Measurements from ENCODE around the gene TMCO4. TPM values are rescaled to one million over a fixed set of nuclear protein-coding genes. Genes with fewer than 3 reads are reported as not detected.

The TMCO4 gene
- total and polyA plus RNA-seq, 2 of the 4 experiments (the other 2 are of a cell fraction): 7.3 to 8.6 TPM

DNA sequence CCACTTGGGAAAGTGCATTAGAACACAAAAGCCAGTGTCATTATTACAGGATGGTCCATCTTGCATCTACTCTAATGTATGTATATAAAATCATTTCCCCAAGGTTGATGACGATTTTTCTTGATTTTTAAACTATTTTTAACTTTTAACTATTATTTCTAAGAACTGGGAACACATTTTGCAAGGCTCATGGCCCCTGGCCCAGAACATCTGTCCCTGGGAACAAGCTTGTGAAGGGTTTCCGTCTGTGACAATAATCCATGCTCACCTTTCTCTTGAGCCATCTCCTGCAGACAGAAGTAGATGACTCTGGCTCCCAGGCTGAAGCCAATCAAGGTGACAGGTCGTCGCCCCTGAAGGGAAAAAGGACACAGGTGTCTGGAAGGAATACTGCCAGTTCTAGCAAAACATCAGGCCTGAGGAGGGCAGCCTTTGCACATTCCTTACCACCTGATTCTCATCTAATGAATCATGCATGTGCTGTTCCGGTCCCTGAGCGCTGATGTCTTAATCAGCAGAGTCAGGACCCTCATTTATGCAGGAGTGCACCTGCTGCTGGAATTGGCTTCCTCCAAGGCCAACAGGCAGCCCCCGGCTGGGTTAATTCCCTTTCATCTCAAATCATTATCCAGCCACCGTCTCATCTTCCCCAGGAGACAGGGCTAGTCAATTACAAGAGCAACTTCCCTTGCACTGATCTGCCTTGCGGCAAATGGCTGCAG lies 62.5 kb downstream of the TMCO4 start:
- Histone ChIP-seq H3K9me3 (ENCODE audit: control insufficient read depth, insufficient read depth, low read length) (no peaks in the 10 kb centered on the region), H3K4me1 (ENCODE audit: control insufficient read depth, insufficient read depth, low read length) (peaks cover 11% of the 10 kb centered on the region; the same call in 1 of the 2 replicates), H3K36me3 (ENCODE audit: control insufficient read depth, insufficient read depth, low read length) (peaks cover 4% of the 10 kb centered on the region), H4K91ac (ENCODE audit: insufficient read depth, low read depth, low read length) (no peak overlapping the region), H2BK15ac (ENCODE audit: low read depth, low read length) (no peak overlapping the region), H3K23ac (ENCODE audit: low read depth, low read length) (no peak overlapping the region), H2AFZ (replicated peaks; ENCODE audit: low read length, poor library complexity) (no peak overlapping the region), H4K20me1 (ENCODE audit: insufficient read depth, low read length) (no peaks in the 10 kb centered on the region), H2BK5ac (ENCODE audit: low read depth, low read length, poor library complexity, severe bottlenecking) (no peak overlapping the region), H3K79me1 (ENCODE audit: low read depth in 1 of 2, low read length in 2 of 2) (no peaks in the 10 kb centered on the region), H3K27ac (ENCODE audit: insufficient read depth, low read length) (no peak overlapping the region), H3K4ac (ENCODE audit: low read depth, low read length) (no peak overlapping the region), H3K56ac (ENCODE audit: extremely low read depth, insufficient read depth, low read length) (no peak overlapping the region), H3K9ac (ENCODE audit: low read depth, low read length) (no peak overlapping the region), H3K14ac (replicated peaks; ENCODE audit: low read depth, low read length) (no peak overlapping the region), H2AK5ac (ENCODE audit: low read depth, low read length) (no peak overlapping the region), H4K8ac (ENCODE audit: low read depth in 2 of 2, low read length in 2 of 2) (no peak overlapping the region), H3K4me3 (ENCODE audit: insufficient read depth, low read depth, low read length) (no peak overlapping the region), H2BK120ac (ENCODE audit: low read depth, low read length) (no peak overlapping the region), H4K5ac (ENCODE audit: low read depth, low read length) (no peak overlapping the region), H3K4me2 (ENCODE audit: low read depth, low read length) (no peak overlapping the region), H2AK9ac (replicated peaks; ENCODE audit: low read depth, low read length, poor library complexity) (no peak overlapping the region), H2BK20ac (ENCODE audit: low read depth, low read length) (no peak overlapping the region), H3K9me1 (ENCODE audit: insufficient read depth, low read length) (peaks cover 23% of the 10 kb centered on the region), H3K18ac (ENCODE audit: low read depth, low read length) (no peak overlapping the region), H3K27me3 (ENCODE audit: control insufficient read depth, insufficient read depth, low read length) (no peaks in the 10 kb centered on the region)
- WGBS, 2 experiments (ENCODE audit: extremely low coverage in 2 of 2, insufficient read length in 1 of 2): 73% methylated on average over 3 of the region's 9 CpGs; no CpG with 5 or more reads in 1 of the 2 experiments
- ATAC-seq (ENCODE audit: low read depth) (no peak), DNase-seq (no peak)
- CTCF ChIA-PET: no interaction called here
- in situ Hi-C loops (cut with MboI; ENCODE audit: low sequenced_read_pairs): no loop called here
- intact Hi-C loops (cut with micrococcal nuclease): no loop called here
- TF ChIP-seq CHD1 (IDR thresholded peaks at IDR 0.05; ENCODE audit: low read depth, low read length): no peak
- TF ChIP-seq, protein P1, sequence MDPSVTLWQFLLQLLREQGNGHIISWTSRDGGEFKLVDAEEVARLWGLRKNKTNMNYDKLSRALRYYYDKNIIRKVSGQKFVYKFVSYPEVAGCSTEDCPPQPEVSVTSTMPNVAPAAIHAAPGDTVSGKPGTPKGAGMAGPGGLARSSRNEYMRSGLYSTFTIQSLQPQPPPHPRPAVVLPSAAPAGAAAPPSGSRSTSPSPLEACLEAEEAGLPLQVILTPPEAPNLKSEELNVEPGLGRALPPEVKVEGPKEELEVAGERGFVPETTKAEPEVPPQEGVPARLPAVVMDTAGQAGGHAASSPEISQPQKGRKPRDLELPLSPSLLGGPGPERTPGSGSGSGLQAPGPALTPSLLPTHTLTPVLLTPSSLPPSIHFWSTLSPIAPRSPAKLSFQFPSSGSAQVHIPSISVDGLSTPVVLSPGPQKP (IDR thresholded peaks at IDR 0.05; ENCODE audit: borderline replicate concordance, low read depth, low read length): no peak
- TF ChIP-seq BHLHE40 (IDR thresholded peaks at IDR 0.05; ENCODE audit: low read depth, low read length): no peak
- no peak; the same call in 1 of the 2 replicates for TF ChIP-seq MAFK (IDR thresholded peaks at IDR 0.05; ENCODE audit: low read depth, low read length)
- TF ChIP-seq POLR2A (IDR thresholded peaks at IDR 0.05; ENCODE audit: low read depth, low read length): no peak
- TF ChIP-seq MXI1 (IDR thresholded peaks at IDR 0.05; ENCODE audit: borderline replicate concordance, low read depth, low read length): no peak
- TF ChIP-seq, protein P2, sequence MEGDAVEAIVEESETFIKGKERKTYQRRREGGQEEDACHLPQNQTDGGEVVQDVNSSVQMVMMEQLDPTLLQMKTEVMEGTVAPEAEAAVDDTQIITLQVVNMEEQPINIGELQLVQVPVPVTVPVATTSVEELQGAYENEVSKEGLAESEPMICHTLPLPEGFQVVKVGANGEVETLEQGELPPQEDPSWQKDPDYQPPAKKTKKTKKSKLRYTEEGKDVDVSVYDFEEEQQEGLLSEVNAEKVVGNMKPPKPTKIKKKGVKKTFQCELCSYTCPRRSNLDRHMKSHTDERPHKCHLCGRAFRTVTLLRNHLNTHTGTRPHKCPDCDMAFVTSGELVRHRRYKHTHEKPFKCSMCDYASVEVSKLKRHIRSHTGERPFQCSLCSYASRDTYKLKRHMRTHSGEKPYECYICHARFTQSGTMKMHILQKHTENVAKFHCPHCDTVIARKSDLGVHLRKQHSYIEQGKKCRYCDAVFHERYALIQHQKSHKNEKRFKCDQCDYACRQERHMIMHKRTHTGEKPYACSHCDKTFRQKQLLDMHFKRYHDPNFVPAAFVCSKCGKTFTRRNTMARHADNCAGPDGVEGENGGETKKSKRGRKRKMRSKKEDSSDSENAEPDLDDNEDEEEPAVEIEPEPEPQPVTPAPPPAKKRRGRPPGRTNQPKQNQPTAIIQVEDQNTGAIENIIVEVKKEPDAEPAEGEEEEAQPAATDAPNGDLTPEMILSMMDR (conservative IDR thresholded peaks at IDR 0.05; ENCODE audit: low read depth, low read length): 0 out of 2 replicates have a peak, but pooled peaks have one; percentile 19
- TF ChIP-seq RAD21 (IDR thresholded peaks at IDR 0.05; ENCODE audit: low read length): peak; percentile 24
- peak; percentile 8; the same call in 1 of the 2 replicates for TF ChIP-seq CEBPB (IDR thresholded peaks at IDR 0.05; ENCODE audit: low read depth, low read length)
- TF ChIP-seq SMC3 (IDR thresholded peaks at IDR 0.05; ENCODE audit: low read depth, low read length): no peak
- no peak for TF ChIP-seq RFX5 (IDR thresholded peaks at IDR 0.05; ENCODE audit: low read depth, low read length)
- TF ChIP-seq MAZ (IDR thresholded peaks at IDR 0.05; ENCODE audit: borderline replicate concordance, low read depth, low read length): no peak
- TF ChIP-seq, protein P3, sequence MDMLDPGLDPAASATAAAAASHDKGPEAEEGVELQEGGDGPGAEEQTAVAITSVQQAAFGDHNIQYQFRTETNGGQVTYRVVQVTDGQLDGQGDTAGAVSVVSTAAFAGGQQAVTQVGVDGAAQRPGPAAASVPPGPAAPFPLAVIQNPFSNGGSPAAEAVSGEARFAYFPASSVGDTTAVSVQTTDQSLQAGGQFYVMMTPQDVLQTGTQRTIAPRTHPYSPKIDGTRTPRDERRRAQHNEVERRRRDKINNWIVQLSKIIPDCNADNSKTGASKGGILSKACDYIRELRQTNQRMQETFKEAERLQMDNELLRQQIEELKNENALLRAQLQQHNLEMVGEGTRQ (IDR thresholded peaks at IDR 0.05; ENCODE audit: low read depth, low read length): no peak
- no peak for TF ChIP-seq RCOR1 (IDR thresholded peaks at IDR 0.05; ENCODE audit: insufficient replicate concordance, low read length)
- TF ChIP-seq NFE2L2 (IDR thresholded peaks at IDR 0.05; ENCODE audit: low read depth, low read length): no peak
- no peak for TF ChIP-seq FOS (IDR thresholded peaks at IDR 0.05; ENCODE audit: low read depth, low read length)
- dilution Hi-C loops (cut with HindIII; ENCODE audit: low sequenced_read_pairs, unreplicated experiment): no loop called here
- POLR2A ChIA-PET (ENCODE audit: unreplicated experiment): no interaction called here
- no TSS peak for BruUV-seq (replicated peaks)
